ENCODE data around the gene TMEM205. TPM values are rescaled to one million over a fixed set of nuclear protein-coding genes. Genes with fewer than 3 reads are reported as not detected.

The TMEM205 gene
- total and polyA plus RNA-seq, 2 of the 13 experiments (the other 11 are each of a cell fraction or from before 2014, with no cell fraction given): 45.5 to 98.7 TPM

- TF ChIP-seq FOXA3 (CRISPR knock-in tag; IDR thresholded peaks at IDR 0.05): peak; percentile 45; the same call in 1 of the 2 replicates
- TF ChIP-seq ZNF280D (CRISPR knock-in tag; IDR thresholded peaks at IDR 0.05): 0 out of 2 replicates have a peak, but pooled peaks have one; percentile 42
- TF ChIP-seq ZNF350 (CRISPR knock-in tag; IDR thresholded peaks at IDR 0.05; ENCODE audit: borderline replicate concordance, low read depth): peak; percentile 33
- peak; percentile 86 for TF ChIP-seq SALL1 (CRISPR knock-in tag; IDR thresholded peaks at IDR 0.05)
- no peak for TF ChIP-seq ZBTB4 (CRISPR knock-in tag; IDR thresholded peaks at IDR 0.05; ENCODE audit: borderline replicate concordance)
- no peak for TF ChIP-seq PAWR (CRISPR knock-in tag; IDR thresholded peaks at IDR 0.05; ENCODE audit: borderline replicate concordance)
- TF ChIP-seq TAF1 (CRISPR knock-in tag; IDR thresholded peaks at IDR 0.05): peak; percentile 87
- TF ChIP-seq HNF1B (CRISPR knock-in tag; IDR thresholded peaks at IDR 0.05): peak; percentile 71
- TF ChIP-seq BHLHE40 (IDR thresholded peaks at IDR 0.05; ENCODE audit: low read length): no peak
- no peak for TF ChIP-seq PRDM10 (CRISPR knock-in tag; IDR thresholded peaks at IDR 0.05; ENCODE audit: low read depth)
- no peak for TF ChIP-seq NONO (IDR thresholded peaks at IDR 0.05)
- peak; percentile 82 for TF ChIP-seq NONO (CRISPR knock-in tag; conservative IDR thresholded peaks at IDR 0.05)
- TF ChIP-seq ZNF121 (CRISPR knock-in tag; IDR thresholded peaks at IDR 0.05): no peak
- no peak for TF ChIP-seq TOE1 (CRISPR knock-in tag; IDR thresholded peaks at IDR 0.05)
- peak; percentile 61; the same call in 1 of the 2 replicates for TF ChIP-seq ZNF275 (CRISPR knock-in tag; IDR thresholded peaks at IDR 0.05; ENCODE audit: borderline replicate concordance)
- TF ChIP-seq GTF2F1 (IDR thresholded peaks at IDR 0.05; ENCODE audit: low read length): no peak
Observed at GRCh38 chr19:11374433-11375142, 28.5 kb upstream of the TMEM205 start, which contains the start of gene SWSAP1 (continued).
